Esophagus muscularis mucosa (tissue), 3 donors: Measurements from ENCODE around the gene LRRC73.

Experiments
- POLR2A ChIP-seq: fragments of 450-650 bp; IDR thresholded peaks from one replicate; pipeline ENCODE4 v1.6.1; 2017; ENCODE audit warnings: antibody characterized with exemption, moderate library complexity, mild to moderate bottlenecking, low read depth
- POLR2AphosphoS5 ChIP-seq, 2 donors: sonication (generic); formaldehyde crosslinking; IDR thresholded peaks; one replicate each; pipeline ENCODE4 v1.6.1; 2017; ENCODE audit warnings: antibody characterized with exemption in 2 of 2
- TF ChIP-seq, protein P1 (sequence below), 3 experiments: fragments of 200-600 bp in 2 of 3; fragments of 450-650 bp in 1 of 3; sonication (generic) in 2 of 3; IDR thresholded peaks; one replicate each; pipeline ENCODE4 v1.5.1; 2017 to 2019; ENCODE audit warnings: antibody characterized with exemption in 3 of 3, mild to moderate bottlenecking in 2 of 3, moderate library complexity in 1 of 3

DNA sequence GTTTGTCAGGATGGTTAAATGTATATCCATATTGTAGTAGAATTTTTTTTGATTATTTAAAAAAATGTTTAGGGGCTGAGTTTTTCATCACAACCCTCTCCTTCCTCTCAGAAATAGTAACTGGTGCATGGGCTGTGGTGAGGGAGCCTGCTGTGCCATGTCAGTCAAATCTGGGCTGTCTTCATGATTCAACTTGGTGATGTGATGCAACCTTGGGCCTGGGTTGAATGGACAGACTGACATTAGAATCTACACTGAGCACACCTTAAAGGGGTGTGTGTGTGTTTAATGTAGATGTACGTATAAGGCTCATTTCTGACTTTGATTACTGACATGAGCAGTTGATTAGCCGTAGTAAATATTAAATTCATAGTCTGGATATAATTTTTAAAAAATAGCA is 29.1 kb downstream of the LRRC73 start:
- TF ChIP-seq, protein P1, sequence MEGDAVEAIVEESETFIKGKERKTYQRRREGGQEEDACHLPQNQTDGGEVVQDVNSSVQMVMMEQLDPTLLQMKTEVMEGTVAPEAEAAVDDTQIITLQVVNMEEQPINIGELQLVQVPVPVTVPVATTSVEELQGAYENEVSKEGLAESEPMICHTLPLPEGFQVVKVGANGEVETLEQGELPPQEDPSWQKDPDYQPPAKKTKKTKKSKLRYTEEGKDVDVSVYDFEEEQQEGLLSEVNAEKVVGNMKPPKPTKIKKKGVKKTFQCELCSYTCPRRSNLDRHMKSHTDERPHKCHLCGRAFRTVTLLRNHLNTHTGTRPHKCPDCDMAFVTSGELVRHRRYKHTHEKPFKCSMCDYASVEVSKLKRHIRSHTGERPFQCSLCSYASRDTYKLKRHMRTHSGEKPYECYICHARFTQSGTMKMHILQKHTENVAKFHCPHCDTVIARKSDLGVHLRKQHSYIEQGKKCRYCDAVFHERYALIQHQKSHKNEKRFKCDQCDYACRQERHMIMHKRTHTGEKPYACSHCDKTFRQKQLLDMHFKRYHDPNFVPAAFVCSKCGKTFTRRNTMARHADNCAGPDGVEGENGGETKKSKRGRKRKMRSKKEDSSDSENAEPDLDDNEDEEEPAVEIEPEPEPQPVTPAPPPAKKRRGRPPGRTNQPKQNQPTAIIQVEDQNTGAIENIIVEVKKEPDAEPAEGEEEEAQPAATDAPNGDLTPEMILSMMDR (IDR thresholded peaks at IDR 0.05), result no peak
- TF ChIP-seq POLR2AphosphoS5 (IDR thresholded peaks at IDR 0.05) (no peak), POLR2A (no peak)
